Fibroblast of the aortic adventitia (primary cell): ENCODE data around the gene LRCH3. TPM values are rescaled to one million over a fixed set of nuclear protein-coding genes. Genes with fewer than 3 reads are reported as not detected.
A peak's percentile ranks its signal among the peaks of the same experiment; 100 is the strongest.

Source experiments
- DNase-seq: peaks from one replicate; pipeline ENCODE4 v3.0.0-alpha.2; 2010; ENCODE audit warnings: low read depth
- H3K4me3 ChIP-seq: 2 replicates; pipeline ENCODE4 v1.5.1; 2011; ENCODE audit warnings: low read depth, mild to moderate bottlenecking, control low read depth, low read length, moderate library complexity
- CTCF ChIP-seq: IDR thresholded peaks from 2 replicates; pipeline ENCODE4 v1.5.1; 2011; ENCODE audit warnings: mild to moderate bottlenecking, low read length, control low read depth, inconsistent platforms; ENCODE audit not compliant: insufficient read depth
- total RNA-seq: library from RNA; depleted of rRNA; stranded (reverse); fragments of >200 nt; gene quantifications from 2 replicates; pipeline ENCODE4 v1.2.3, GENCODE V29; 2012; ENCODE audit warnings: low replicate concordance

LRCH3 gene
- total RNA-seq = 47.3 and 91.1 TPM in 2 replicates

- DNase-seq = peak; percentile 76
- no peak for TF ChIP-seq CTCF
- peak within 1 kb of the TSS; percentile 84 for H3K4me3 ChIP-seq
Observed at GRCh38 chr3:197791113-197791891, at the start of gene LRCH3. TSS of gene LRCH3 (plus strand) at chr3:197791254. CDS start at chr3:197791279, 25 bp downstream.

GRCh38 chr3:197742787-197743186, 48.3 kb upstream of the LRCH3 start:
- no peak for TF ChIP-seq CTCF
- no peak overlapping the region for H3K4me3 ChIP-seq
- no peak for DNase-seq

GRCh38 chr3:197746209-197746608, 44.8 kb upstream of the LRCH3 start:
- no peak for DNase-seq
- TF ChIP-seq CTCF = no peak
- no peak overlapping the region for H3K4me3 ChIP-seq

- DNase-seq = no peak
- H3K4me3 ChIP-seq = no peak overlapping the region
- TF ChIP-seq CTCF = no peak
Observed at GRCh38 chr3:197746801-197747237, 44.2 kb upstream of the LRCH3 start.

- DNase-seq = peak; percentile 29
- H3K4me3 ChIP-seq = peak overlapping the region; percentile 88
- TF ChIP-seq CTCF = no peak
Observed at GRCh38 chr3:197748597-197749314, 42.3 kb upstream of the LRCH3 start.

- no peak for TF ChIP-seq CTCF
- peak overlapping the region; percentile 88 for H3K4me3 ChIP-seq
- peak; percentile 55 for DNase-seq
Observed at GRCh38 chr3:197749315-197749600, 41.8 kb upstream of the LRCH3 start.
